Melanocyte of skin (primary cell): ENCODE data around the gene EFCAB13. TPM values are rescaled to one million over a fixed set of nuclear protein-coding genes. Genes with fewer than 3 reads are reported as not detected.

Experiments used
- total RNA-seq, 2 donors: library from RNA; depleted of rRNA; stranded (reverse); fragments of >200 nt; gene quantifications; 2 replicates each; pipeline ENCODE4 v1.2.3, GENCODE V29; 2012

The EFCAB13 gene
- 1 to 10 TPM in 1 of 2 donors, under 1 TPM in 1; 1.00 to 4.1 TPM for total RNA-seq

DNA sequence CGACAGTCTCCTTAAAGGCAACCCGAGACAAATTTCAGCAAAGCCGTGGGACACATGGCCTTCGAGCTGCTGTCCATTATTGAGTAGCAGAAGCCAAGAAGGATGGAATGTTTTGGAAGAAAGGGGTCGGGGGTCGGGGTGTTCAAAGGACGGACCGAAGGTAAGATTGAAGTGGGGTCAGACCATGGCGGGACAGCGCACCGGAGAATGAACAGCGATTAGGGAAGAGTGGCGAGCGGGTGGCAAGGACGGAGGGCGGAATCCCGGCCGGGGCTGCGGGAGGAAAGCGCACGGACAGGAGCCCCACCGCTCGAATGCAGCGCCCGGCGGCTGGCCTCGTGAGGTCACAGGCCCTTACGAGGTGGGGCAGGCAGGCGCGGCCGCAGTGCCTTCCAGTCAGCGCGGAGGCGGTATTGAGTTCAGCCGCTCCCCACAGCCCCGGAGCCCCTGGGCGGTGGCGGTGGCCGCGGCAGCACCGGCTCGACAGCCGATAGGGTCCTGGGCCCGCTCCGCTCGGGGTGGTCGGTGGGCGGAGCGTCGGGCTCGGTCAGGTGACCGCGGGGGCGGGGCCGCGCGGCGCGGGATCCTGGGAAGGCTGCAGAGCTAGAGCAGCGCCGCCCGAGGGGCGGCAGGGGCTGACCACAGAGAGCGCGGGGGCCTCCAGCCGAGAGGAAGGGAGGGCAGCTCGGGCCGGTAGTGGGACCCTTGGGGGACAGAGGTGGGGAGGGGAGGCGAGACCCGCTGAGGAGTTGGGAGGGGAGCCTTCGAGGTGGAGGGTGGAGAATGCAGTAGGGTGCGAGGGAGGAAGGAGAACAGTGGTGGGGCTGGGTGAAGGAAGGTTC lies at the start of gene EFCAB13:
Gene EFCAB13 (plus strand): TSS at position 574 of the 842 bp plus-strand sequence. CDS start 4,399 bp downstream, outside the sequence.

Other genes starting within 250 kb of the EFCAB13 start
- gene CDC27, start 134.7 kb upstream of the EFCAB13 start, total RNA-seq, result 10 to 100 TPM; 83.3 to 89.6 TPM
- not detected for gene MYL4, start 114.6 kb upstream of the EFCAB13 start, total RNA-seq
- 10 to 100 TPM; 17.2 to 75.3 TPM for gene ITGB3, start 70.1 kb upstream of the EFCAB13 start, total RNA-seq
- gene NPEPPS, start 207.2 kb downstream of the EFCAB13 start, total RNA-seq, result 10 to 100 TPM; 59.2 to 59.9 TPM